AG04449 (cell line): ENCODE measurements around the gene CACNA1G.

ENCODE experiments used
- CTCF ChIA-PET: fragments of 350-600 bp; formaldehyde crosslinking; extraction: SDS; loops from one replicate; lab custom pipeline; 2021; ENCODE audit warnings: antibody characterized with exemption; lab: Yijun Ruan, JAX
- POLR2A ChIA-PET: fragments of 400-600, 350-600 bp; formaldehyde crosslinking; extraction: SDS; loops from one replicate; lab custom pipeline; 2020; ENCODE audit warnings: antibody characterized with exemption, inconsistent platforms; lab: Yijun Ruan, JAX
- DNase-seq: peaks from one replicate; pipeline ENCODE4 v3.0.0-alpha.2; 2010; ENCODE audit warnings: low read depth, low spot score
- H3K4me3 ChIP-seq: 2 replicates; pipeline ENCODE4 v1.5.1; 2011; ENCODE audit warnings: low read depth, mild to moderate bottlenecking, control low read depth, low read length
- CTCF ChIP-seq: IDR thresholded peaks from one replicate; pipeline ENCODE4 v1.5.1; 2011; ENCODE audit warnings: mild to moderate bottlenecking, moderate library complexity, low read length, control low read depth, inconsistent platforms; ENCODE audit not compliant: insufficient read depth; ENCODE audit errors: missing control alignments

Gene CACNA1G

GRCh38 chr17:50675190-50675589 is 114.7 kb downstream of the CACNA1G start:
- no peak for DNase-seq
- no peak overlapping the region for H3K4me3 ChIP-seq
- ChIA-PET CTCF (interaction anchor here (0.7 to 3.5 kb wide), 5 partner anchors 9 to 49 kb away, joined by 4 to 12 read pairs (median 5); no protein-coding TSS in a partner anchor), POLR2A (no interaction called here)
- TF ChIP-seq CTCF, result no peak

- no peak overlapping the region for H3K4me3 ChIP-seq
- DNase-seq, result no peak
- TF ChIP-seq CTCF, result no peak
- ChIA-PET CTCF (interaction anchor here (1.2 to 3.5 kb wide), 4 partner anchors 9 to 50 kb away, joined by 4 to 12 read pairs (median 8); no protein-coding TSS in a partner anchor), POLR2A (no interaction called here)
These were observed 115.1 kb downstream of the CACNA1G start for GRCh38 chr17:50675627-50676026.

GRCh38 chr17:50676065-50676975 is 115.8 kb downstream of the CACNA1G start:
- no peak for TF ChIP-seq CTCF
- ChIA-PET POLR2A (no interaction called here), CTCF (interaction anchor here (3.5 kb wide), 1 partner anchor 46 kb away, joined by 12 read pairs; no protein-coding TSS in a partner anchor)
- no peak for DNase-seq
- H3K4me3 ChIP-seq, result no peak overlapping the region
